HEK293 (cell line): ENCODE results near the gene FXYD2.

Experiments used
- CTCF ChIA-PET: fragments of 350-600 bp; formaldehyde crosslinking; extraction: SDS; loops from one replicate; lab custom pipeline; 2021; ENCODE audit warnings: antibody characterized with exemption; lab: Yijun Ruan, JAX
- POLR2A ChIA-PET: fragments of 300-600 bp; formaldehyde crosslinking; extraction: SDS; loops from one replicate; lab custom pipeline; 2020; ENCODE audit warnings: antibody characterized with exemption, inconsistent platforms; lab: Yijun Ruan, JAX
- H3K27ac ChIP-seq: fragments of 200-500 bp; sonication (Bioruptor generic); 2 replicates; pipeline ENCODE4 v1.5.1; 2014; ENCODE audit warnings: low read depth, low read length, control low read depth, inconsistent platforms; ENCODE audit errors: extremely low read depth
- H3K36me3 ChIP-seq, 2 experiments: fragments of 200-500 bp in 1 of 2; sonication (Bioruptor generic) in 1 of 2; 1 replicate in 1 of 2; 2 replicates in 1 of 2; pipeline ENCODE4 v1.5.1; 2014 to 2017; ENCODE audit warnings: inconsistent platforms in 2 of 2, low read length in 2 of 2; ENCODE audit not compliant: control insufficient read depth in 2 of 2, insufficient read depth in 1 of 2
- H3K4me1 ChIP-seq: fragments of 200-500 bp; sonication (Bioruptor generic); 2 replicates; pipeline ENCODE4 v1.5.1; 2014; ENCODE audit warnings: mild to moderate bottlenecking, low read length, inconsistent platforms; ENCODE audit not compliant: control insufficient read depth, insufficient read depth
- H3K4me3 ChIP-seq: 2 replicates; pipeline ENCODE4 v1.5.1; 2011; ENCODE audit warnings: low read depth, mild to moderate bottlenecking, control low read depth, low read length, moderate library complexity
- H3K9me3 ChIP-seq: fragments of 200-500 bp; sonication (Bioruptor generic); 2 replicates; pipeline ENCODE4 v1.5.1; 2014; ENCODE audit warnings: low read depth, low read length, inconsistent platforms; ENCODE audit not compliant: control insufficient read depth, insufficient read depth
- EGR2 ChIP-seq: fragments of 450-650 bp; formaldehyde crosslinking; IDR thresholded peaks from 2 replicates; pipeline ENCODE4 v1.5.1; 2016; ENCODE audit warnings: low read depth, missing biosample characterization, missing genetic modification characterization
- HIC1 ChIP-seq: fragments of 450-650 bp; formaldehyde crosslinking; IDR thresholded peaks from 2 replicates; pipeline ENCODE4 v1.5.1; 2016; ENCODE audit warnings: missing biosample characterization, missing genetic modification characterization
- OSR2 ChIP-seq: fragments of 450-650 bp; formaldehyde crosslinking; IDR thresholded peaks from 2 replicates; pipeline ENCODE4 v1.5.1; 2016; ENCODE audit warnings: missing biosample characterization, missing genetic modification characterization
- PRDM10 ChIP-seq: fragments of 450-650 bp; formaldehyde crosslinking; IDR thresholded peaks from 2 replicates; pipeline ENCODE4 v1.5.1; 2016; ENCODE audit warnings: missing biosample characterization, missing genetic modification characterization
- ZBTB20 ChIP-seq: fragments of 450-650 bp; formaldehyde crosslinking; IDR thresholded peaks from 2 replicates; pipeline ENCODE4 v1.5.1; 2016; ENCODE audit warnings: missing biosample characterization, missing genetic modification characterization
- ZBTB21 ChIP-seq: fragments of 450-650 bp; formaldehyde crosslinking; IDR thresholded peaks from 2 replicates; pipeline ENCODE4 v1.5.1; 2017; ENCODE audit warnings: missing biosample characterization, missing genetic modification characterization
- ZBTB49 ChIP-seq: fragments of 450-650 bp; formaldehyde crosslinking; IDR thresholded peaks from 2 replicates; pipeline ENCODE4 v1.5.1; 2016; ENCODE audit warnings: missing biosample characterization, missing genetic modification characterization, low read depth
- ZFHX2 ChIP-seq: fragments of 450-650 bp; formaldehyde crosslinking; conservative IDR thresholded peaks from 2 replicates; pipeline ENCODE4 v1.5.1; 2016; ENCODE audit warnings: missing biosample characterization, missing genetic modification characterization
- ZIC2 ChIP-seq: fragments of 450-650 bp; formaldehyde crosslinking; IDR thresholded peaks from 2 replicates; pipeline ENCODE4 v1.5.1; 2016; ENCODE audit warnings: missing biosample characterization, missing genetic modification characterization
- ZNF10 ChIP-seq: fragments of 450-650 bp; formaldehyde crosslinking; IDR thresholded peaks from 2 replicates; pipeline ENCODE4 v1.5.1; 2017; ENCODE audit warnings: missing biosample characterization, missing genetic modification characterization
- ZNF2 ChIP-seq: fragments of 450-650 bp; formaldehyde crosslinking; IDR thresholded peaks from 2 replicates; pipeline ENCODE4 v1.5.1; 2016; ENCODE audit warnings: missing biosample characterization, missing genetic modification characterization
- ZNF211 ChIP-seq: fragments of 450-650 bp; formaldehyde crosslinking; IDR thresholded peaks from 2 replicates; pipeline ENCODE4 v1.5.1; 2016; ENCODE audit warnings: low read depth, missing biosample characterization, missing genetic modification characterization
- ZNF366 ChIP-seq: fragments of 450-650 bp; formaldehyde crosslinking; conservative IDR thresholded peaks from 2 replicates; pipeline ENCODE4 v1.5.1; 2016; ENCODE audit warnings: missing biosample characterization, missing genetic modification characterization
- ZNF449 ChIP-seq: fragments of 450-650 bp; formaldehyde crosslinking; IDR thresholded peaks from 2 replicates; pipeline ENCODE4 v1.5.1; 2017; ENCODE audit warnings: missing biosample characterization, mild to moderate bottlenecking, missing genetic modification characterization, moderate library complexity
- ZNF530 ChIP-seq: fragments of 450-650 bp; formaldehyde crosslinking; IDR thresholded peaks from 2 replicates; pipeline ENCODE4 v1.5.1; 2016; ENCODE audit warnings: low read depth, missing biosample characterization, missing genetic modification characterization
- ZNF692 ChIP-seq: fragments of 450-650 bp; formaldehyde crosslinking; IDR thresholded peaks from 2 replicates; pipeline ENCODE4 v1.5.1; 2016; ENCODE audit warnings: missing biosample characterization, missing genetic modification characterization
- ZNF777 ChIP-seq: fragments of 450-650 bp; formaldehyde crosslinking; IDR thresholded peaks from 2 replicates; pipeline ENCODE4 v1.5.1; 2017; ENCODE audit warnings: missing biosample characterization, missing genetic modification characterization, borderline replicate concordance
- TF ChIP-seq, protein P1 (sequence below): fragments of 450-650 bp; formaldehyde crosslinking; IDR thresholded peaks from 2 replicates; pipeline ENCODE4 v1.5.1; 2017; ENCODE audit warnings: missing biosample characterization, missing genetic modification characterization

FXYD2 gene

DNA sequence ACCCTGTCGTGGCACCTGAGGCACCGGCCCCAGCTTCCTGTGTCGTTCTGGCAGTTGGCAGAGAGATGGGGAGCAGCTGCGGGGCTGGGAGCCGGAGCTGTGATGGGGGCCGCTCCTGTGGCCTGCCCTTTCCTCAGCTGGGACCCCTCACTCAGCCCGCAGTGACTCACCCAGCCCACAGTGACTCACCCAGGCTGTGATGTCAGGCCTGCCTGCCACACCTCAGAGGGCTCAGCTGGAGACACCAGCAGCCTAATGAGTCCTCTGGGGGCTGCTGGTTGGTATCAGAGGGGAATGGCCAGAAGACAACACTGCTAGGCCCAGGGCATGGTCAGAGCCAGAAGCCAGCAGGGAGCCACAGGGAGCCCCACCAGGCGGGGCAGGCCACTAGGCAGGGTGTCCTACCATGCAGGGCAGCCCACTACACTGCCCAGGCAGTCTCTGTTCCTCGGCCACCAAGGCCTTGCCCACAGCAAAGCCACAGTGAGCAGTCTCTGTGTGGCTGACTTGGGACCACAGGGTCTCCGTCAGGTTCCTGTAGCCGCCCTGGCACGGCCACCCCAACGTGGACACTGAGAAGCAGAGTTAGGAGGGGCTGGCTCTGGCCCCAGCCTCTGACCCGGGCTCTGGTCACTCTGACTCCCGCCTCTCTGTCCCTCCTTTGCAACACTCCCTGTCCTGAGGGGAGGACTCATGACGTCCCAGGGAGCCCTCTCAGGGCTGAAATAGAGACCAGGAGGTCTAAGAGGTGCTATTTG lies 4.2 kb upstream of the FXYD2 start (continued):
- TF ChIP-seq ZNF449 (0 out of 2 replicates have a peak, but pooled peaks have one; percentile 13), OSR2 (tag by site-specific recombination) (peak; percentile 54), HIC1 (peak; percentile 35; the same call in 1 of the 2 replicates), ZFHX2 (no peak), ZIC2 (peak; percentile 97), ZNF692 (tag by site-specific recombination) (no peak), ZNF2 (no peak), ZBTB21 (tag by site-specific recombination) (peak; percentile 82)

GRCh38 chr11:117827521-117828511 lies 3.3 kb upstream of the FXYD2 start:
- Histone ChIP-seq H3K4me1 (no peaks in the 10 kb centered on the region), H3K27ac (no peak overlapping the region), H3K36me3 (no peaks in the 10 kb centered on the region), H3K4me3 (no peak overlapping the region), H3K9me3 (no peaks in the 10 kb centered on the region)
- ChIA-PET CTCF (interaction anchor here (0.6 to 10.2 kb wide), 9 partner anchors 10 to 402 kb away, joined by 3 to 78 read pairs (median 3); no protein-coding TSS in a partner anchor), POLR2A (no interaction called here)
- no peak for TF ChIP-seq ZNF10
- no peak for TF ChIP-seq ZBTB20 (tag by site-specific recombination)
- no peak for TF ChIP-seq ZNF777
- TF ChIP-seq, protein P1, sequence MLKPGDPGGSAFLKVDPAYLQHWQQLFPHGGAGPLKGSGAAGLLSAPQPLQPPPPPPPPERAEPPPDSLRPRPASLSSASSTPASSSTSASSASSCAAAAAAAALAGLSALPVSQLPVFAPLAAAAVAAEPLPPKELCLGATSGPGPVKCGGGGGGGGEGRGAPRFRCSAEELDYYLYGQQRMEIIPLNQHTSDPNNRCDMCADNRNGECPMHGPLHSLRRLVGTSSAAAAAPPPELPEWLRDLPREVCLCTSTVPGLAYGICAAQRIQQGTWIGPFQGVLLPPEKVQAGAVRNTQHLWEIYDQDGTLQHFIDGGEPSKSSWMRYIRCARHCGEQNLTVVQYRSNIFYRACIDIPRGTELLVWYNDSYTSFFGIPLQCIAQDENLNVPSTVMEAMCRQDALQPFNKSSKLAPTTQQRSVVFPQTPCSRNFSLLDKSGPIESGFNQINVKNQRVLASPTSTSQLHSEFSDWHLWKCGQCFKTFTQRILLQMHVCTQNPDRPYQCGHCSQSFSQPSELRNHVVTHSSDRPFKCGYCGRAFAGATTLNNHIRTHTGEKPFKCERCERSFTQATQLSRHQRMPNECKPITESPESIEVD: no peak
- no peak for TF ChIP-seq ZNF211

GRCh38 chr11:117826832-117827231 lies 2.3 kb upstream of the FXYD2 start:
- Histone ChIP-seq H3K4me3 (no peak overlapping the region), H3K9me3 (no peaks in the 10 kb centered on the region), H3K4me1 (no peaks in the 10 kb centered on the region), H3K27ac (no peak overlapping the region), H3K36me3 (no peaks in the 10 kb centered on the region)
- CTCF ChIA-PET: interaction anchor here (0.6 to 10.2 kb wide), 6 partner anchors 9 to 401 kb away, joined by 3 to 78 read pairs (median 4); no protein-coding TSS in a partner anchor
- POLR2A ChIA-PET: no interaction called here
- TF ChIP-seq PRDM10 (tag by site-specific recombination) (no peak), ZNF530 (tag by site-specific recombination) (no peak), ZBTB49 (tag by site-specific recombination) (no peak), ZNF366 (no peak), EGR2 (tag by site-specific recombination) (no peak)
